NCI-H446 (cell line): Measurements from ENCODE around the gene SPECC1.
"Not testable (repeated sequence)": the region's sequence is repeated elsewhere in the genome, so short reads cannot be mapped to it uniquely, and the experiment has no call there.

Source experiments
- DNase-seq, 2 experiments: peaks; one replicate each; lab custom pipeline; 2025; lab: John Stamatoyannopoulos, UW

SPECC1 gene

GRCh38 chr17:20236578-20237227 is 227.5 kb downstream of the SPECC1 start:
- DNase-seq: no peak

- DNase-seq: not testable (repeated sequence)
Observed at GRCh38 chr17:20239776-20240175, 230.6 kb downstream of the SPECC1 start.

GRCh38 chr17:20241855-20242254 is 232.7 kb downstream of the SPECC1 start:
- DNase-seq: no peak

- DNase-seq: no peak
Observed at GRCh38 chr17:20242271-20242670, 233.1 kb downstream of the SPECC1 start.

GRCh38 chr17:20243524-20243923 is 234.4 kb downstream of the SPECC1 start:
- DNase-seq: no peak

GRCh38 chr17:20244671-20245070 is 235.5 kb downstream of the SPECC1 start:
- DNase-seq: no peak

GRCh38 chr17:20246692-20247091 is 237.5 kb downstream of the SPECC1 start:
- DNase-seq: no peak

- no peak for DNase-seq
Observed at GRCh38 chr17:20253323-20253722, 244.2 kb downstream of the SPECC1 start.

- no peak for DNase-seq
Observed at GRCh38 chr17:20254541-20254940, 245.4 kb downstream of the SPECC1 start.

- DNase-seq: no peak
Observed at GRCh38 chr17:20256144-20256543, 247.0 kb downstream of the SPECC1 start.

GRCh38 chr17:20257008-20257407 is 247.8 kb downstream of the SPECC1 start:
- no peak for DNase-seq

GRCh38 chr17:20257798-20258197 is 248.6 kb downstream of the SPECC1 start:
- no peak for DNase-seq

GRCh38 chr17:20259668-20260067 is 250.5 kb downstream of the SPECC1 start:
- no peak for DNase-seq

GRCh38 chr17:20260268-20260667 is 251.1 kb downstream of the SPECC1 start:
- no peak for DNase-seq

- DNase-seq: no peak
Observed at GRCh38 chr17:20262226-20263114, 253.3 kb downstream of the SPECC1 start.

- not testable (repeated sequence) for DNase-seq
Observed at GRCh38 chr17:20263115-20263433, 253.9 kb downstream of the SPECC1 start.

- no peak for DNase-seq
Observed at GRCh38 chr17:20263595-20263994, 254.4 kb downstream of the SPECC1 start.

- no peak for DNase-seq
Observed at GRCh38 chr17:20264996-20265395, 255.8 kb downstream of the SPECC1 start.

GRCh38 chr17:20266806-20267458 is 257.8 kb downstream of the SPECC1 start:
- DNase-seq: peak; percentile 39 to 75

GRCh38 chr17:20267459-20267842 is 258.3 kb downstream of the SPECC1 start:
- peak in 1 of 2 experiments; percentile 38 for DNase-seq

GRCh38 chr17:20270369-20270768 is 261.2 kb downstream of the SPECC1 start:
- DNase-seq: no peak

GRCh38 chr17:20271011-20271610 is 262.0 kb downstream of the SPECC1 start:
- no peak for DNase-seq
